Posterior vena cava (tissue), 2 donors: ENCODE results near the gene LRP2. TPM values are rescaled to one million over a fixed set of nuclear protein-coding genes. Genes with fewer than 3 reads are reported as not detected.

Experiments used
- DNase-seq: peaks from one replicate; pipeline ENCODE4 v3.0.0-alpha.2; 2020; ENCODE audit warnings: low spot score
- intact Hi-C, 2 donors: fragments of 100-400 bp; cut with DNase I; formaldehyde crosslinking; loops; one replicate each; pipeline versions ENCODE4 v1.14.1 to v1.14.2; 2022 to 2023
- total RNA-seq, 2 donors: library from RNA; stranded (reverse); fragmentation: NEBNext Ultra II Directional; extraction: Animal tissue kit (Norgen Biotek cat#: 25700); gene quantifications; one replicate each; pipeline ENCODE4 v1.2.1, GENCODE V29; 2021
- donor health status: DM: yes; HTN: yes; CAD: no.
- donor health status: DM: yes; HTN: yes; CAD: no.

The LRP2 gene
- total RNA-seq, 2 donors from 2014 or later: not detected

DNA sequence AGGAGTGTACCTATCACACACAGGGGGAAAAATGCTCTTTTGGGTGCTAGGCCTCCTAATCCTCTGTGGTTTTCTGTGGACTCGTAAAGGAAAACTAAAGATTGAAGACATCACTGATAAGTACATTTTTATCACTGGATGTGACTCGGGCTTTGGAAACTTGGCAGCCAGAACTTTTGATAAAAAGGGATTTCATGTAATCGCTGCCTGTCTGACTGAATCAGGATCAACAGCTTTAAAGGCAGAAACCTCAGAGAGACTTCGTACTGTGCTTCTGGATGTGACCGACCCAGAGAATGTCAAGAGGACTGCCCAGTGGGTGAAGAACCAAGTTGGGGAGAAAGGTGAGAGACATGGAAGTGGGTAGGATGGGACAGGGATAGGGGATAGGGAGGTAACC is 280.8 kb downstream of the LRP2 start:
- intact Hi-C loops: no loop called here

DNA sequence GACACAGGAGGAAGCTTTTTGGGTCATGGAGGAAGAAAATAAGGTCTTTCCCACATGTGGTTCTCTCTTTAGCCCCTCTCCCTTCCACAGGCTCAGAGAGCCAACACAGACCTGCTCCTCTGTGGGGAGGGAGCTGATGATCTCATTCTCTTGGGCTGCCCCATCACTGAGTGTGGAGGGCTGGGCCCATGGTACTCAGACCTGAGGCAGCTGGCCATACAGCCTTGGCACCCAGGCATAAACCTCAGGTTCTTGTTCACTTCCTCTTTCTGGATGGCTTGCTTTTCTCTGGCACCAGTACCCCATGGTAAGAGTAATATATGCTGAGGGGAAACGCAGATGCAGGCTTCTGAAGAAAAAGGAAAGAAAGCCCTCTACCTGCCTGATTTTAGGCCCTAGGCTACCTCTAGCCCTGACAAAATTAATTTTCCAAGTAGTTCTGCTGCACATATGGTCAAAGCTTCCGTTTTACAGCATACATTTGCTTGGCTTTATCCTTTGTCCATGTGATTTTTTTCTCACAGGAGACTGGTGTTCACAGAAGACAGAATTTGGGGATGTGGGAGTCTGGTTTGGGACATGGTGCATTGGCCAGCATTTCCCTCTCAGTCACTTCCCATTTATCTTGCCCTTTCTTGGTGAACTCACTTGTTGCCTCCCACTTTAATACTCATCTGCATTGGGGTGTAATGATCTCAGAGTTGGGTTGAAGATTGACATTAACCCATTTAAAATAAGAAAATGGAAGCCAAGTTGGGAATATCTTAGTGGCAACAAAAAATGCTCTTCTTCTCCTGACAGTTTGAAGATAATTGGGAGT is 281.9 kb downstream of the LRP2 start:
- intact Hi-C loops: no loop called here
- no peak for DNase-seq

More for the DNA sequence above, 280.8 kb downstream of the LRP2 start:
- DNase-seq: no peak

DNA sequence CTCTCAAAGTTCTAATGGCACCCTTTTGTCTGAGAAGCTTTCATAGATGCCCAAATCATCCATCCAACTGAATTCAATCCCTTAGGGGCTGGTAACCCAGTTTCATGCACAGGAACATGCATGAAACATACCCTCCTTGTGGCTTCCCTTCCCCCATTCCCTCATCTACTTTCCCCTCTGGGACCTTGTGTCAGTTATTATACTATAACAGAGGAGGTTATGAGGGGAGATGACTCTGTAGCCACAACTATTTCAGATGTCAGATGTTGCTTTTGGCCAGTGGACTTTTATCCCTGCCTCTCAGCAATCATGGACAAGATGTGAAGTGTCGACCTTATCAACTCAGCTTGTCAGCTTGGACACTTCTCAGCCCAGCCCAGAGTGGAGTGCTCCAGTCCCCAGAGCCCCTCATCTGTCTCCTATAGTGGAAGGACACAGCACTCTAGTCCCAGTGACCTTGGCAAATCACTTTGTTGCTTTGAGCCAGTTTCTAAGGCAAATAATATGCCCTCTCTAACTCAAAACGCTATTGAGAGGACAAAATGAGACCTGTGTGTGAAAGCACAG is 284.6 kb downstream of the LRP2 start:
- intact Hi-C loops: no loop called here
- DNase-seq: no peak

Other genes with a start within 250 kb of the LRP2 start
- gene BBS5, start 117.0 kb upstream of the LRP2 start, total RNA-seq: 1 to 10 TPM; 7.8 to 9.8 TPM
- gene KLHL41, start 147.2 kb upstream of the LRP2 start, total RNA-seq: 1 to 10 TPM in 1 of 2 donors, under 1 TPM in 1; 0.60 to 1.1 TPM
- gene FASTKD1, start 211.3 kb upstream of the LRP2 start, total RNA-seq: 10 to 100 TPM; 16.8 to 19.6 TPM
- 10 to 100 TPM; 49.6 to 51.0 TPM for gene PPIG, start 221.8 kb upstream of the LRP2 start, total RNA-seq